T-helper 2 cell (primary cell): ENCODE results near the gene SLC35D2.
"Not testable (repeated sequence)": the region's sequence is repeated elsewhere in the genome, so short reads cannot be mapped to it uniquely, and the experiment has no call there.

Source experiments
- DNase-seq, 5 experiments: peaks; one replicate each; pipeline versions ENCODE4 v3.0.0 to v3.0.0-alpha.2; 2012 to 2022

SLC35D2 gene

DNA sequence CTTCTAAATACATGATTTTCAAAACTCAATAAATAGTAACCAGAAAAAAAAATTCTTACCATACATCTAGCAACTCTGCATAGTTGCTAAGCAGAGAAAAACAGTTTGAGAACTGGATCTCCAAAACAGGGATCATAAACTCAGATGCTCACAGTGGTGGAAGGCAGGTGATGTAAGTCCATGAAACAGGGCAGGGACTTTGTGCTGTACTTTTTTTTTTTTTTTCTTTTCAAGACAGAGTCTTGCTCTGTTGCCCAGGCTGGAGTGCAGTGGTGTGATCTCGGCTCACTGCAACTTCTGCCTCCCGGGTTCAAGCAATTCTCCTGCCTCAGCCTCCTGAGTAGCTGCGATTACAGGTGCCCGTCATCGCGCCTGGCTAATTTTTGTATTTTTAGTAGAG, 76.6 kb downstream of the SLC35D2 start:
- not testable (repeated sequence) for DNase-seq

DNA sequence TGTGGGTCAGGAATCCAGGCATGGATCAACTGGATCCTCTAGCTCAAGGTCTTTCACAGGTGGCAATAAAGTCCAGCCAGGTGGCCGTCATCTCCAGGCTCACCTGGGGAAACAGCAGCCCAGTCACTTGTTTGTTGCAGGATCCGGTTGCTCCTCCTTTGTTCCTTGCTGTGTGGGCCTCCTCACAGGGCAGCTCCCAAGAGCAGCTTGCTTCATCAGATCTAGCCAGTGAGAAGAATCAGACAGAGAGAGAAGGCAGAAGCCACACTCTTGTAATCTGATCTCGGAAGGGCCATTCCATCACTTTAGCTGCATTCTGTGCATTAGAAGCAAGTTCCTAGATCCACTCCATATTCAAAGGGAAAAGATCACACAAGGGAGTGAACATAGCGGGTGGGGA, 78.3 kb downstream of the SLC35D2 start:
- DNase-seq = no peak

DNA sequence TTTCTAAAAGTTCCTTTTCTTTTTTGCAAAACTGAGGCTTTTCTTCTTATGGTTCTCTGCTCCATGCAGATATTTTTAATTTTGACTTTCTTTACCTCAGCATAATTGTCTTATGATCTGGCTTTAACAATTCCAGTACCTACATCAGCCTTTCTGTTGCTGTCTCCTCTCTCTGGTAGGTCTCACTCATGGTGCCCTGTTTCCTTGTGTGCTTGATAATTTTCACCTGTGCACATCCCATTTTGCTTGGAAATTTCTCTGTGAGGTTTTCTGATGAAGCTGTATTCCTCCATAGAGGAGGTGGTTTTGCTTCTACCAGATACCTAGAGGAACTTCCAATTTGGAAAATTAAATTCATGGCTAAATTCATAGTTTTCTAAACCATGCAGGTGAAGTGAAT, 79.3 kb downstream of the SLC35D2 start:
- DNase-seq = no peak

DNA sequence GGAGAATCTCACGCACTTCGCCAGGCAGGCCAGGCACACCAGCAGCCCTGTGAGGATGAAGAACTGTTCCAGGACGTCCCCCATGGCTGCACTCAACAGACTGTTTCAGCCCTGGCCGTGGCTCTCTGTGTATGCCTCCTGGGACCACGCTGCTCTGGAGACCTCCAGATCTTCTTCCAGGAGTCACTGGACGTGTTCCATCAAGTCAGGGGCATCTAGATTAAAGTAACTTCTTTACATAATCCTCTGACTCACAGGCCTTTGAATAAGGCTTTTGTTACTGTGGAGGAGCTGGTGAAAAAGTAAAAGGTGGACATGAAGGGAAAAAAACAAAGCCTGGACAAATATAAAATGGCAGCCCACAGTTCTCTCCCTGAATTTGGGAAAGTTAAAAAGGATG, 81.5 kb downstream of the SLC35D2 start, which contains the start of gene HSD17B3:
Gene HSD17B3 (minus strand): TSS at position 156 of the 400 bp plus-strand sequence. CDS start 72 bp downstream, at position 84.
- DNase-seq = no peak

DNA sequence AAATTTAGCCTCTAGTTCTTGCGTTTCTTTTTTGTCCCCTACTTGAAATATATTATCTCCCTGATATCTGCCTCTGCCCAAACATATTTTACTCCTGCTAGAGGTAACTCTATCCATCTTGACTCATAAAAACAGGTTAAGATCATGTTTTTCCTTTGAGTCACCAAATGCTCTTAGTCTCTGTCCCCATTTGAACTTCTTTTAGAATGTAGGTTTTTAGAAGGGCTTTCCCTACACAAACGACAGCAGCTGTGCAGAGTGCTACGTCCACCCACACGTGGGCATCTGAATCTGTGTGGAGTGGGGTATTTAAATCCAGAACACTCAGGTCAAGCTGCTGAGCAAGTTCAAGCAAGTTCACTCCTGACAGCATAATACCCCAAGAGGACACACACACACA, 83.7 kb downstream of the SLC35D2 start:
- DNase-seq = no peak

DNA sequence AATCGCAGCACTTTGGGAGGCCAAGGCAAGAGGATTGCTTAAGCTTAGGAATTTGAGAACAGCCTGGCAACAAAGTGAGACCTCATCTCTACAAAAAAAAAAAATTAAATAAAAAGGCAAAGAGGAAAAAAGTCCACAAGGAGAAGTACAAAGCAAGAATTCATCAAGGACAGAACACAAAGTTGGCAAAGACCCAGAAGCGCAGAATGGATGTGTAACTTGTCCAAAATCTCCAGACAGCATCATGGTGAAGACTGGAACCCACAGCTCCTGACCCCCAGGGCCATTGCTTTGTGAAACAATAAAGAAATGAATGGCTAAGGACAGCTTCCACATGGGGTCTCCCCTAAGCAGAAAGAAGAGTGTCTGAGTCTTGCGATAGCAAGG, 89.4 kb downstream of the SLC35D2 start:
- DNase-seq = no peak

DNA sequence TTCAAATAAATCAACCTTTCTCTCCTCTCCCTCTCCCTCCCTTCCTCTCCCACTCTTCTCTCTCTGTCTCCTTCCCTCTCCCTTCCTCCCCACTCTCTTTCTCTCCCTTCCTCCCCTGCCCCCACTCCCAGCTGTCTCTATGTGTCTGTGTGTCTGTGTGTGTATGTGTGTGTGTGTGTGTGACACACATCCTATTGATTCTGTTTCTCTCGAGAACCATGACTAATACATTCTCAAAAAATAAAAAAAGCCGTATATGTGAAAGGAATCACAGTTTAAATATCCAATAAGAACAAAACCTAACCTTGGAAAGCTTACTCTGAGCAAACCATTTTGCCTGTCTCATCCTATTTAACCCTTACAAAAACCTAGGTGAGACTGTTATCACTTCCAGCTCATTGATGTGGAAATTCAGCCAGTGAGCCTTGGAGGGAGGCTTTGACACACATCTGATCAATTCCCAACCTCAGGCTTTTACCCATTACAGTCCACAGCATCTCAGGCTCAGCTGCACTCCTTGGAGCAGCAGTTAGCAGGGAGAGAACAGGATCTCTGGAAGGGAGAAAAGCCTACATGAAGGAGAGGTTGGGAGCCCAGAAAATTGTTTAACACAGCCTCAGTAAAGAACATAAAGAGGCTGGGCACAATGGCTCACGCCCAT, 89.9 kb downstream of the SLC35D2 start:
- DNase-seq = no peak

DNA sequence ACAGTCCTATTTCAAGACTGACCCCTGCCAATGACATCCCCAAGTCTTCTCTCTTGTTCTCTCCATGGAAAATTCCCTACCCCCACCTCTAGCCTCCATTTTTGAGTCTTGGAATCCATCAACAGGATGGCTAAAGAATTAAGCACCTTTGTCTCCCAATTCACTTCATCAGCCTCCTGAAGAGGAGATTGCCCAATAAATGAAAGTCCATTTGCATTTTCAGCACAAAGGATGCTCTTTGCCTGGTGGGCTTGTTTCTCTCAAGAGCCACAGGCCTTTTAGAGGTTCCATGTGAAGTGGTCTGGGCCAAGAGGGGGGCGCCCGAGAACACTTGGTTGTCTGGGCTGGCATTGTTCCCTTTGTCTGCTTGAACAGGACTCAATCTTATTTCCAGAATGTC, 94.1 kb downstream of the SLC35D2 start:
- DNase-seq = no peak

DNA sequence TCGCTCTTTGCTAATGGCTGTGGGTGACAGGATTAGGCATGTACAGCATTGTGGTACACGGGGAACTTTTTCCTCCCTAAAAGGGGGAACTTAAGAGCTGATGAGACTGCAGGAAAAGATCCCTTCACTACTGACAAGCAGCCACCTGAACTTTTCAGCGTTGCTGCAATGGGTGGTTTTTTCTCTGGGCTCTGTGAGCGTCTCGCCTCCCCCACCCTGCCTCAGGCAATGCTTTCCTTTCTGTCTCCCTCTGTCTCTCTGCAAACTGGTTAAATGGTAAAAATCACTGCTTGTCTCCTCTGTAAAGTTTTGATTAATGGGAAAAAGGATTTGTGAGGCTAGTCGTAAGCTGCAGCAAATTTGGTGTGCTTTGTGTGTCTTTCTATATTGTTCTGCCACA, 101.9 kb downstream of the SLC35D2 start:
- no peak for DNase-seq

DNA sequence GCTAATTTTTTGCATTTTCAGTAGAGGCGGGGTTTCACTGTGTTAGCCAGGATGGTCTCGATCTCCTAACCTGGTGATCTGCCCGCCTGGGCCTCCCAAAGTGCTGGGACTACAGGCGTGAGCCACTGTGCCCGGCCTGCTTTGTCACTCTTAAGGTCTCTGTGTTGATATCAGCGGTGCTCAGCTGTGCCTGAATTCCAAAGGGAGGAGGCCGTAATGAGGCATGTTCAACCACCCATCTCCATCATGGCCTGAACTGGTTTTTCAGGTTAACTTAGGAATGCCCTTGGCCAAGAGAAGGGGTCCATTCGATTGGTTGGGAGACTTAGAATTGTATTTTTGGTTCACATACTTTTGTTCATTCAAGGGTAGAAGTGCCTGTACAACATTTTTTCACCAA, 103.6 kb downstream of the SLC35D2 start:
- DNase-seq = no peak

DNA sequence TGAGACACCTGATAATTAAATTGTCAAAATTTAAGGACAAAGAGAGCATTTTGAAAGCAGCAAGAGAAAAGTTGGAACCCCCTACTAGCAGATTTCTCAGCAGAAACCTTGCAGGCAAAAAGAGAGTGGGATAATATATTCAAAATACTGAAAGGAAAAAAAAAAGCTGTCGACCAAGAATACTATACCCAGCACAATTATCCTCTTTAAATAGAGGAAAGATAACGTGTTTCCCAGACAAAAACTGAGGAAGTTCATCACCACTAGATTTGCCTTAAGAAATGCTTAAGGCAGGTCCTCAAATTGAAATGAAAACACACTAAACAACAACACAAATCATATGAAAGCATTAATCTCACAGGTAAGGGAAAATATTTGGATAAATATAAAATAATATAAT, 108.6 kb downstream of the SLC35D2 start:
- no peak for DNase-seq
